Left forelimb (tissue), 1 donor: Measurements from ENCODE around the gene RBMS3.

Experiments used
- DNase-seq: peaks from one replicate; pipeline ENCODE4 v3.0.0-alpha.2; 2018; ENCODE audit warnings: low spot score

Gene RBMS3

GRCh38 chr3:29940759-29941323 is 660.0 kb downstream of the RBMS3 start:
- no peak for DNase-seq

- no peak for DNase-seq
Observed at GRCh38 chr3:29942297-29942696, 661.4 kb downstream of the RBMS3 start.

DNA sequence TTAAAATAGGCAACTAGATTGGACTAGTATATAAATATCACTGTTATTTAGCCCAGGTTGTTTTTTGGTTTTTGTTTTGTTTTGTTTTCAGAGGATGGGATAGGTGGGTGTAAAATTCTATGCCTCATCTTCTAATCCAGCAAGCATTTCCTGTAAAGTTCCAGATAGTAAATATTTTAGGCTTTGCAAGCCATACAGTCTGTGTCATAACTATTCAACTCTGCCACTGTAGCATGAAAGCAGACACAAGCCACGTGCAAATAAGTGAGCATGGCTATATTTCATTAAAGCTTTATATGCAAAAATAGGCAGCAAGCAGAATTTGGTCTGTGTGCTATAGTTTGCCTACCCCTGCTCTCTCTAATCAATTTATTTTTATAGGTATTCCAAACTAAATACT is 668.3 kb downstream of the RBMS3 start:
- DNase-seq = no peak

DNA sequence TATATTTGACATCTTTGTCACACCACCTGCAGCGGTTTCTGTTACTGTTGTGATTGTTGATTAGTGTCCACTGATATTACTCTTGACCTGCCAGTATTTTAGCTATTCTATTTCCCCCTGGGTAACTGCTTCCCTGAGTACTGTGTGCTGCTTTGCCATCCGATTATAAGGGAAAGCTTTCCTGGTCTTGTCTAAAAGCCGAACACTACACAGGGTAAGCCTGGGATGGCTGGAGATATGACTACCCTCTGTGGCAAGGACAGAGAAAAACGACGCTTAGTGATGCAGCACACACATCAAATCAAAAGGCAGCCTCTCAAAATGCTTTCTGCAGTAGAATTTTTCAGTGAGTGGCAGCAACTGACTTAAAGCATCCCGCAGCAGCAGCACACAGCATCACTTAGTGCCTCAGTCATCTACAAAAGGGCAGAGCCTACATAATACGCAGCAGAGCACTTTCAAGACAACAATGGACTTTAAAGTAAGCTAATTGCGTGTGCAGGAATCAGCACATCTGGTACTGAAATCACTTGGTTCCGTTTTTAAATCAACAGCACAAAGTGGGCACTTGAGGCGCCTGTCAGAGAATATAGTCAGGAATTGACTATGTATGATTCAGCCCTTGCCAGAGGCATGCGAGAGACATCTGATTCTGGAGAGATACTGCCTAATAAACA is 669.2 kb downstream of the RBMS3 start:
- no peak for DNase-seq

- no peak for DNase-seq
Observed at GRCh38 chr3:29952431-29952830, 671.6 kb downstream of the RBMS3 start.

DNA sequence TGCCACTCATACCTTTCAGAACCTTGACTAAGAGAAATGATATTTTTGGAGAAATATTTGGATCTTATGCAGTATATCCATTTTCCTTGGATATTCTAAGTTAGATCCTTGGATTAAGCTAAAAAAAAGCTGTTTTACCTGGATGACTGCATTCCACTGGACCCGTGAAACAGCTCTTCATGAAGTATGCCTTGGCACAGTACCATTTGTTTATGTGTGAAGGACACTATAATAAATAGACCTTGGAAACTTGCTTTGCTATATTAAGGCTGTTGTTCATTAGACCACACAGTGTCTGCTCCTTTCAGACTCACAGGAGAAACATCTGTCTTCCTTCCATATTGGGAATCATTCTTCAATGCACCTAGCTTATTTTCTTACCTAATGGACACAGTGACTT is 674.5 kb downstream of the RBMS3 start:
- DNase-seq = no peak

- DNase-seq = no peak
Observed at GRCh38 chr3:29958816-29959215, 677.9 kb downstream of the RBMS3 start.

GRCh38 chr3:29971895-29972294 is 691.0 kb downstream of the RBMS3 start:
- no peak for DNase-seq

- no peak for DNase-seq
Observed at GRCh38 chr3:29972320-29972993, 691.6 kb downstream of the RBMS3 start.

- no peak for DNase-seq
Observed at GRCh38 chr3:29973763-29974162, 692.9 kb downstream of the RBMS3 start.

GRCh38 chr3:29976871-29977270 is 696.0 kb downstream of the RBMS3 start:
- DNase-seq = no peak

DNA sequence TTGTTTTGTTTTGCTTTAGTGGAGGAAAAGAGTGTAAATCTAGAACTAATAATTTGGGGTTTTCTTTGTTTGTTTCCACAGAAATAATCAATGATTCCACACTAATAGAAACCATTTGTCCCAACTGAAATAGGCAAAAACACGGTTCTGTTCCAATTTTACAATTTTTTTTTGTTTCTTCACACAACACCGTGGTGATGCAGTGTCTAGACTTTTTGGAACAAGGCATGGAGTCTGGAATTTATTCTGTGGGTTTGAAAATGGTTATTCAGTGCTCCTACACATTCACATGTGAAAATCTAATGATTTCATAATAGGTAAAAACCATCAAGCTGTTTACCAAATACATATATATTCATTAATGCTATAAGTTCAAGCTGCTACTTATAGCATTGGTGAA is 696.5 kb downstream of the RBMS3 start:
- DNase-seq = no peak

GRCh38 chr3:29978036-29978435 is 697.2 kb downstream of the RBMS3 start:
- DNase-seq = no peak

- DNase-seq = no peak
Observed at GRCh38 chr3:29991198-29991597, 710.3 kb downstream of the RBMS3 start.

DNA sequence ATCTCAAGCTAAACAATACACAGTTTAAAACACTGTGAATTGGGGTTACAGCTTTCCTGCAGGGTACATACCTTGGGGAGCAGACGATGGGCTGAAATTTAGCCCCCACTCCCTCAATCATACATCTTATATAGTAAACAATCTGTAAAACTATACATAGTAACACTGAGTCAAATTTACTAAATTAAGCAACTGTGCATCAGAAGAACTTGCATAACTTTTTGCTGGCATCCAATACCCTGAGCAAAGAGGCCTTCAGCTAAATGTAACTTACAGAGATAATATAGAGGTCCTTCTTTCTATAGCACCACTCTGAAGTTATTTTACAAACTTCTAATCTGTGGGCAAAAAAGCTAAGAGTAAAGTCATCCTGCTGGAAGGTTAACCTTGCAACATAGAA is 721.9 kb downstream of the RBMS3 start:
- no peak for DNase-seq

GRCh38 chr3:30003741-30004140 is 722.9 kb downstream of the RBMS3 start:
- DNase-seq = no peak

GRCh38 chr3:30004481-30004880 is 723.6 kb downstream of the RBMS3 start:
- DNase-seq = no peak

DNA sequence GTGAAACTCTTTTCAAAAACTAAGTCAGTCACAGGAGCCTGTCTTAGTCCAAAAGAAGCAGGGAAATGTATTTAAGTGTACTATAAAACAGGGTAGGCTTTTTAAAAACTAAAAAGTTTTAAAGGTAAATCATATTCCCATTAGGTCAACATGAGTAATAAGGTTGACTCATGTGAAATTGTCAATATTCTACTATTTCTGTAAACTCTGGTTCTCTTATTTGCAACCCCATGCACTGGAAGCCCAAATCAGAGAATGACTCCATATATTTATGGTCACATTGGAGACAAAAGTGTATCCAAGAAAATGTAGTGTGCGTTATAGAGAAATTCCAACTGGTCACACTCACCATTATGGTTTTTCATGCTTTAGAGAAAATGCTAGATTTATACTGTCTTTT is 725.2 kb downstream of the RBMS3 start:
- DNase-seq = no peak

GRCh38 chr3:30007668-30008067 is 726.8 kb downstream of the RBMS3 start:
- no peak for DNase-seq

- DNase-seq = no peak
Observed at GRCh38 chr3:30011237-30011803, 730.4 kb downstream of the RBMS3 start.

GRCh38 chr3:30012941-30013543 is 732.2 kb downstream of the RBMS3 start:
- DNase-seq = no peak

DNA sequence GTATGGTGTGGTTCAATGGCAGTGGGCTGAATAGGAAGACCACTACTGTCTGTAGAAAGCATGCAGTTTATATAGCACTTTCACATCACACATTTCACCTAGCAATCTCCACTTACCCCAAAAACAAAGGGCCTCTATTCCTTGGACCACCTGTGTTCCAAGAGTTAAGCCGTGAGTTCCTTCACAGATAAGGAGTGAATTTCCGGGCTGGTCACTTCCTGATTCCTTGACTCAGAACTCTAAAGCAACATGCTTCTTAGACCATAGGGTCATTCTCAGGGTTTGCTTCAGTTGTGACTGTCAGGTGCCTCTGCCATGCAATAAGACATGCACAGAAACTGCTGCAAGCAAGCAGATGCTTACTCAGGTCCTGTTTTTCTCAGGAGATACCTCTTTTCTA is 737.0 kb downstream of the RBMS3 start:
- no peak for DNase-seq

GRCh38 chr3:30020380-30020779 is 739.5 kb downstream of the RBMS3 start:
- no peak for DNase-seq
